GM23338 (cell line): ENCODE results near the gene MYO6. TPM values are rescaled to one million over a fixed set of nuclear protein-coding genes. Genes with fewer than 3 reads are reported as not detected.

Source experiments
- ATAC-seq: fragments of 200-7000 bp; cut with Tn5 transposase; 3 replicates; pipeline ENCODE4 v1.9.1; 2020
- DNase-seq: peaks from one replicate; pipeline ENCODE4 v3.0.0-alpha.2; 2015; ENCODE audit warnings: low spot score
- H2AFZ ChIP-seq: fragments of 200-600 bp; sonication (generic); 2 replicates; pipeline ENCODE4 v1.8.0; 2016; ENCODE audit warnings: antibody characterized with exemption, mild to moderate bottlenecking, moderate library complexity
- H3F3A ChIP-seq: fragments of 200-600 bp; sonication (generic); replicated peaks from 2 replicates; pipeline ENCODE4 v1.8.0; 2017; ENCODE audit warnings: antibody characterized with exemption, mixed run types, low read depth
- H3K27ac ChIP-seq: fragments of 200-600 bp; sonication (generic); 2 replicates; pipeline ENCODE4 v1.6.1; 2016; ENCODE audit warnings: low read depth
- H3K27me3 ChIP-seq: fragments of 200-600 bp; sonication (generic); 2 replicates; pipeline ENCODE4 v1.8.0; 2016; ENCODE audit warnings: mild to moderate bottlenecking, mixed run types, moderate library complexity; ENCODE audit not compliant: insufficient read depth
- H3K36me3 ChIP-seq: fragments of 200-600 bp; sonication (generic); 2 replicates; pipeline ENCODE4 v1.8.0; 2016; ENCODE audit warnings: mild to moderate bottlenecking; ENCODE audit not compliant: insufficient read depth
- H3K4me1 ChIP-seq: fragments of 200-600 bp; sonication (generic); 2 replicates; pipeline ENCODE4 v1.8.0; 2016; ENCODE audit warnings: mild to moderate bottlenecking, moderate library complexity; ENCODE audit not compliant: insufficient read depth
- H3K4me2 ChIP-seq: fragments of 200-600 bp; sonication (generic); 2 replicates; pipeline ENCODE4 v1.7.1; 2017; ENCODE audit warnings: mixed run types
- H3K4me3 ChIP-seq: fragments of 200-600 bp; sonication (generic); 2 replicates; pipeline ENCODE4 v1.6.1; 2016; ENCODE audit warnings: mixed run types
- H3K79me2 ChIP-seq: fragments of 200-600 bp; sonication (generic); replicated peaks from 2 replicates; pipeline ENCODE4 v1.8.0; 2017; ENCODE audit warnings: mild to moderate bottlenecking; ENCODE audit not compliant: insufficient read depth
- H3K9me2 ChIP-seq: fragments of 200-600 bp; sonication (generic); 2 replicates; pipeline ENCODE4 v1.8.0; 2017; ENCODE audit not compliant: insufficient read depth
- H4K20me1 ChIP-seq: fragments of 200-600 bp; sonication (generic); replicated peaks from 2 replicates; pipeline ENCODE4 v1.8.0; 2017; ENCODE audit warnings: mild to moderate bottlenecking; ENCODE audit not compliant: insufficient read depth
- H3K27ac Mint-ChIP-seq: 2 replicates; pipeline ENCODE4 v1.8.0; 2020; ENCODE audit warnings: inconsistent platforms, mild to moderate bottlenecking, moderate library complexity, mixed read lengths
- H3K27me3 Mint-ChIP-seq: 3 replicates; pipeline ENCODE4 v1.8.0; 2022; ENCODE audit warnings: low read depth, mild to moderate bottlenecking, moderate library complexity, mixed read lengths, inconsistent platforms; ENCODE audit not compliant: insufficient read depth, poor library complexity
- H3K36me3 Mint-ChIP-seq: 3 replicates; pipeline ENCODE4 v1.8.0; 2021; ENCODE audit warnings: low read depth, mild to moderate bottlenecking, inconsistent platforms, moderate library complexity, mixed read lengths
- H3K4me1 Mint-ChIP-seq: 3 replicates; pipeline ENCODE4 v1.8.0; 2020; ENCODE audit warnings: mild to moderate bottlenecking, inconsistent platforms, mixed read lengths
- H3K4me3 Mint-ChIP-seq: 3 replicates; pipeline ENCODE4 v1.8.0; 2021; ENCODE audit warnings: moderate library complexity, mild to moderate bottlenecking, inconsistent platforms, mixed read lengths
- H3K9me3 Mint-ChIP-seq: 3 replicates; pipeline ENCODE4 v1.8.0; 2020; ENCODE audit warnings: moderate library complexity, mild to moderate bottlenecking, inconsistent platforms, mixed read lengths
- ETS1 ChIP-seq: IDR thresholded peaks from 2 replicates; pipeline ENCODE4 v1.6.1; 2016; ENCODE audit warnings: antibody characterized with exemption
- EZH2 ChIP-seq: fragments of 200-600 bp; sonication (generic); IDR thresholded peaks from one replicate; pipeline ENCODE4 v1.8.0; 2017; ENCODE audit warnings: antibody characterized with exemption, mild to moderate bottlenecking, low read depth; ENCODE audit not compliant: unreplicated experiment
- EZH2phosphoT487 ChIP-seq: fragments of 200-600 bp; sonication (generic); IDR thresholded peaks from one replicate; pipeline ENCODE4 v1.8.1; 2018; ENCODE audit warnings: antibody characterized with exemption; ENCODE audit not compliant: unreplicated experiment
- JUNB ChIP-seq: IDR thresholded peaks from one replicate; pipeline ENCODE4 v1.6.1; 2016; ENCODE audit warnings: antibody characterized with exemption; ENCODE audit not compliant: unreplicated experiment
- NANOG ChIP-seq: IDR thresholded peaks from 2 replicates; pipeline ENCODE4 v1.6.1; 2016; ENCODE audit warnings: antibody characterized with exemption, borderline replicate concordance
- POLR2AphosphoS5 ChIP-seq: IDR thresholded peaks from 2 replicates; pipeline ENCODE4 v1.6.1; 2016; ENCODE audit warnings: antibody characterized with exemption, low read depth
- REST ChIP-seq: IDR thresholded peaks from one replicate; pipeline ENCODE4 v1.6.1; 2018; ENCODE audit warnings: antibody characterized with exemption; ENCODE audit not compliant: unreplicated experiment
- STAT1 ChIP-seq: IDR thresholded peaks from one replicate; pipeline ENCODE4 v1.6.1; 2016; ENCODE audit warnings: antibody characterized with exemption; ENCODE audit not compliant: unreplicated experiment
- ZNF114 ChIP-seq: fragments of 250-450 bp; sonication (Bioruptor Pico); IDR thresholded peaks from 2 replicates; pipeline ENCODE4 v1.5.0; 2020; ENCODE audit warnings: mild to moderate bottlenecking, moderate library complexity
- ZNF462 ChIP-seq: fragments of 250-450 bp; sonication (Bioruptor Pico); IDR thresholded peaks from 2 replicates; pipeline ENCODE4 v1.5.0; 2020; ENCODE audit warnings: mild to moderate bottlenecking, moderate library complexity
- polyA plus RNA-seq: library from polyadenylated mRNA; unstranded; fragments of >200 nt; fragmentation: Nextera tagmentation; extraction: Ambion mirVana; gene quantifications from 2 replicates; pipeline ENCODE4 v1.2.1, GENCODE V29; 2016
- total RNA-seq: library from RNA; depleted of rRNA; stranded (reverse); fragments of >200 nt; shearing (Covaris generic); gene quantifications from 2 replicates; pipeline ENCODE4 v1.2.3, GENCODE V29; 2014

The MYO6 gene
- total and polyA plus RNA-seq, 2 experiments from 2014 or later, result 21.8 to 33.0 TPM

- no peak for TF ChIP-seq REST
- no peak for TF ChIP-seq JUNB
- no peak for TF ChIP-seq ETS1
- no peak for TF ChIP-seq NANOG
- TF ChIP-seq EZH2phosphoT487, result no peak
- no peak for TF ChIP-seq POLR2AphosphoS5
Measured at GRCh38 chr6:75856902-75857301, 107.9 kb downstream of the MYO6 start (continued).

GRCh38 chr6:75863001-75863400 is 114.0 kb downstream of the MYO6 start:
- Mint-ChIP-seq H3K4me3 (no peak overlapping the region), H3K27ac (no peak overlapping the region)
- TF ChIP-seq REST (no peak), ZNF114 (CRISPR knock-in tag) (no peak), EZH2phosphoT487 (no peak), ZNF462 (CRISPR knock-in tag) (no peak), STAT1 (no peak), NANOG (no peak), JUNB (no peak), EZH2 (no peak)

More at GRCh38 chr6:75863001-75863400, 114.0 kb downstream of the MYO6 start:
- H4K20me1 ChIP-seq, result 0 out of 2 replicates have a peak, but pooled peaks cover 2% of the 10 kb centered on the region
- DNase-seq (no peak), ATAC-seq (no peak)
- Mint-ChIP-seq H3K27me3 (no peaks in the 10 kb centered on the region), H3K36me3 (no peaks in the 10 kb centered on the region), H3K9me3 (no peaks in the 10 kb centered on the region), H3K4me1 (no peaks in the 10 kb centered on the region)
- H3F3A ChIP-seq, result no peaks in the 10 kb centered on the region
- no peaks in the 10 kb centered on the region for H3K9me2 ChIP-seq
- no peak overlapping the region for H3K27ac ChIP-seq
- H3K79me2 ChIP-seq, result no peaks in the 10 kb centered on the region
- H3K4me2 ChIP-seq, result no peak overlapping the region
- peaks cover 5% of the 10 kb centered on the region; the same call in 1 of the 2 replicates for H3K36me3 ChIP-seq
- no peaks in the 10 kb centered on the region for H3K27me3 ChIP-seq
- H3K4me1 ChIP-seq, result no peaks in the 10 kb centered on the region
- H2AFZ ChIP-seq, result no peak overlapping the region
- no peak overlapping the region for H3K4me3 ChIP-seq
